ENCODE data around the gene GRXCR2. TPM values are rescaled to one million over a fixed set of nuclear protein-coding genes. Genes with fewer than 3 reads are reported as not detected.
A peak's percentile ranks its signal among the peaks of the same experiment; 100 is the strongest.

Gene GRXCR2
- total RNA-seq, 1 experiment from 2014 or later = not detected

DNA sequence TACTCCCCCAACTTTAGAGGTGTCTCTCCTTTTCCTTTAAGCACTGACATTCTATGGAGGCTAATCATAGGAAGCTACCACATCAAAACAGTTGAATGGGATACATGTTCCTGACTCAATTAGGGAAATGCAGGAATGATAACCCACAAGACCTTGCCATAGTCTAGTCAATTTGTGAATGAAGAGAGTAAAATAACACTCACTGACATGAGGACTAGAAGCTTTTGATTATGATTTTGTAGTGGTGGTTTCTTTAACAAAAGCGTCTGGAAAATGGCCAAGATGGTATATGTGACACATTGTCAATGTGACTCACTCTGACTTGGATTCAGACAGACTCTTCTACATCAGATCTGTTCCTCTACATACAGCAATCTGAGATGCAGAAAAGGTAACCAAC is 24.0 kb downstream of the GRXCR2 start:
- in situ Hi-C loops (cut with HindIII; ENCODE audit: low pct_unique_long_range_greater_than_20kb, low sequenced_read_pairs) (no loop called here), intact Hi-C loops (cut with micrococcal nuclease; ENCODE audit: unreplicated experiment) (no loop called here)
- ATAC-seq (peak; percentile 72; the same call in 1 of the 2 replicates), DNase-seq (ENCODE audit: low read depth, low spot score) (no peak)
- ChIA-PET CTCF (no interaction called here), POLR2A (interaction anchor here (0.5 kb wide), 1 partner anchor 43 kb away, joined by 3 read pairs; no protein-coding TSS in a partner anchor)
- no peaks in the 10 kb centered on the region for H3K36me3 ChIP-seq (ENCODE audit: control insufficient read depth, insufficient read depth, low read length)
- H3K27me3 ChIP-seq (ENCODE audit: control insufficient read depth, insufficient read depth, low read length) = no peaks in the 10 kb centered on the region
- no peak overlapping the region for H3K27ac ChIP-seq (ENCODE audit: low read length)
- no peaks in the 10 kb centered on the region for H3K9me3 ChIP-seq (ENCODE audit: control insufficient read depth, insufficient read depth, low read depth, low read length)
- H3K4me1 ChIP-seq (ENCODE audit: control insufficient read depth, insufficient read depth, low read length) = peaks cover 6% of the 10 kb centered on the region; the same call in 1 of the 2 replicates
- BruUV-seq (replicated peaks) = no TSS peak
- no peak overlapping the region for H3K4me3 ChIP-seq (ENCODE audit: low read depth in 2 of 2, low read length in 2 of 2)
- TF ChIP-seq, protein P1, sequence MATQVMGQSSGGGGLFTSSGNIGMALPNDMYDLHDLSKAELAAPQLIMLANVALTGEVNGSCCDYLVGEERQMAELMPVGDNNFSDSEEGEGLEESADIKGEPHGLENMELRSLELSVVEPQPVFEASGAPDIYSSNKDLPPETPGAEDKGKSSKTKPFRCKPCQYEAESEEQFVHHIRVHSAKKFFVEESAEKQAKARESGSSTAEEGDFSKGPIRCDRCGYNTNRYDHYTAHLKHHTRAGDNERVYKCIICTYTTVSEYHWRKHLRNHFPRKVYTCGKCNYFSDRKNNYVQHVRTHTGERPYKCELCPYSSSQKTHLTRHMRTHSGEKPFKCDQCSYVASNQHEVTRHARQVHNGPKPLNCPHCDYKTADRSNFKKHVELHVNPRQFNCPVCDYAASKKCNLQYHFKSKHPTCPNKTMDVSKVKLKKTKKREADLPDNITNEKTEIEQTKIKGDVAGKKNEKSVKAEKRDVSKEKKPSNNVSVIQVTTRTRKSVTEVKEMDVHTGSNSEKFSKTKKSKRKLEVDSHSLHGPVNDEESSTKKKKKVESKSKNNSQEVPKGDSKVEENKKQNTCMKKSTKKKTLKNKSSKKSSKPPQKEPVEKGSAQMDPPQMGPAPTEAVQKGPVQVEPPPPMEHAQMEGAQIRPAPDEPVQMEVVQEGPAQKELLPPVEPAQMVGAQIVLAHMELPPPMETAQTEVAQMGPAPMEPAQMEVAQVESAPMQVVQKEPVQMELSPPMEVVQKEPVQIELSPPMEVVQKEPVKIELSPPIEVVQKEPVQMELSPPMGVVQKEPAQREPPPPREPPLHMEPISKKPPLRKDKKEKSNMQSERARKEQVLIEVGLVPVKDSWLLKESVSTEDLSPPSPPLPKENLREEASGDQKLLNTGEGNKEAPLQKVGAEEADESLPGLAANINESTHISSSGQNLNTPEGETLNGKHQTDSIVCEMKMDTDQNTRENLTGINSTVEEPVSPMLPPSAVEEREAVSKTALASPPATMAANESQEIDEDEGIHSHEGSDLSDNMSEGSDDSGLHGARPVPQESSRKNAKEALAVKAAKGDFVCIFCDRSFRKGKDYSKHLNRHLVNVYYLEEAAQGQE (IDR thresholded peaks at IDR 0.05; ENCODE audit: insufficient read depth in 1 of 2, low read depth in 2 of 2, low read length in 1 of 2) = no peak
- TF ChIP-seq, protein P2, sequence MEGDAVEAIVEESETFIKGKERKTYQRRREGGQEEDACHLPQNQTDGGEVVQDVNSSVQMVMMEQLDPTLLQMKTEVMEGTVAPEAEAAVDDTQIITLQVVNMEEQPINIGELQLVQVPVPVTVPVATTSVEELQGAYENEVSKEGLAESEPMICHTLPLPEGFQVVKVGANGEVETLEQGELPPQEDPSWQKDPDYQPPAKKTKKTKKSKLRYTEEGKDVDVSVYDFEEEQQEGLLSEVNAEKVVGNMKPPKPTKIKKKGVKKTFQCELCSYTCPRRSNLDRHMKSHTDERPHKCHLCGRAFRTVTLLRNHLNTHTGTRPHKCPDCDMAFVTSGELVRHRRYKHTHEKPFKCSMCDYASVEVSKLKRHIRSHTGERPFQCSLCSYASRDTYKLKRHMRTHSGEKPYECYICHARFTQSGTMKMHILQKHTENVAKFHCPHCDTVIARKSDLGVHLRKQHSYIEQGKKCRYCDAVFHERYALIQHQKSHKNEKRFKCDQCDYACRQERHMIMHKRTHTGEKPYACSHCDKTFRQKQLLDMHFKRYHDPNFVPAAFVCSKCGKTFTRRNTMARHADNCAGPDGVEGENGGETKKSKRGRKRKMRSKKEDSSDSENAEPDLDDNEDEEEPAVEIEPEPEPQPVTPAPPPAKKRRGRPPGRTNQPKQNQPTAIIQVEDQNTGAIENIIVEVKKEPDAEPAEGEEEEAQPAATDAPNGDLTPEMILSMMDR (IDR thresholded peaks at IDR 0.05) = no peak
- TF ChIP-seq TCF7L2 (IDR thresholded peaks at IDR 0.05; ENCODE audit: low read depth, low read length) = no peak
- no peak for TF ChIP-seq POLR2AphosphoS5 (IDR thresholded peaks at IDR 0.05; ENCODE audit: low read depth, low read length)
- no peak for TF ChIP-seq SIN3A (IDR thresholded peaks at IDR 0.05; ENCODE audit: borderline replicate concordance, insufficient read depth, low read depth, low read length)

DNA sequence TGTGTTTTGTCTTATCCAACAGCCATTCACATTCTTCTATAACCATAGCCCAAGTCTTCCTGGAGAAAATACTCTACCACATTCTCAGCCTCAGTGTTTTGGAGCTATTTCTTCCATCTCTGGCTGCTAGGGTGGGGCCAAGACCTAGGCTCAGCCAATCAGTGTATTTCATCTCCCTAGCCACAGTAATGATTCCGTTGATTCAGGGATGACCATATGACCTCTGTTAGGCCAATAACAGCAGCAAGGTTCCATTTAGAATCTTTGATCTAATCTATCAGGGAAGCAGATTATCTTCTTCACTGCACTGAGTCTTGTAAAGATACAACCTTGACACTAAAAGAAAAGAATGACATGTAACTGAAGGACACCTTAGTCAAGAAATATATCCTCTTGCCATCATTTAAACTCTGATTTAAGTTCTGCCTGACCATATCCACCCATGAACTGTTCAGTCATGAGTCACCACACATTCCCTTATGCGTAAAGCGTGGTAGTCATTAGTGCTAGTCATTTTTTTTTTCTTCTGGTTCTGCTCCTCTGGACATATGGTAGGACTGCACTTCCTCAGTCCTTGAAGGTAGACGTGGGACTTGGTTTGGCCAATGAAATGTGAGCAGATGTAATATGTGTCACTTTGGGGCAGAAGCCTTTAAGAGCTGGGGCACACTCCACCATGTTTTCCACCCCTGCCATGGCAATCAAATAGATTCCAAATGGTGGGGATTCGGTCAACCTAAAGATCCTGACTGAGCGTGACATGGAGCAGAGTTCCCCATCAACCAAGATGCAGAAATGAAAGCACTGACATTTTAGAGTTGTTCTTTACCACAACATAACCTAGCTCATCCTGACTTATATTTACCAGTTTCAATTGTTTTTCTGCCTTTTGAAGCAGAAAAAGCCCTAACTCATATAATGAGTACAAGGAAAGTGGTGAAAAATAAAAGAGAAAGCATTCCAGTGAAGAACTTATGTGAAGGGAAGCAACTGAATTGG is 25.0 kb downstream of the GRXCR2 start:
- TF ChIP-seq, protein P1 (IDR thresholded peaks at IDR 0.05; ENCODE audit: insufficient read depth in 1 of 2, low read depth in 2 of 2, low read length in 1 of 2) = no peak
- TF ChIP-seq POLR2AphosphoS5 (IDR thresholded peaks at IDR 0.05; ENCODE audit: low read depth, low read length) (no peak), TCF7L2 (IDR thresholded peaks at IDR 0.05; ENCODE audit: low read depth, low read length) (no peak), SIN3A (IDR thresholded peaks at IDR 0.05; ENCODE audit: borderline replicate concordance, insufficient read depth, low read depth, low read length) (no peak)
- TF ChIP-seq, protein P2 (IDR thresholded peaks at IDR 0.05) = no peak
- ATAC-seq (peak; percentile 56; the same call in 1 of the 2 replicates), DNase-seq (ENCODE audit: low read depth, low spot score) (no peak)
- H3K36me3 ChIP-seq (ENCODE audit: control insufficient read depth, insufficient read depth, low read length) = no peaks in the 10 kb centered on the region
- BruUV-seq (replicated peaks) = no TSS peak
- no peaks in the 10 kb centered on the region for H3K27me3 ChIP-seq (ENCODE audit: control insufficient read depth, insufficient read depth, low read length)
- H3K4me1 ChIP-seq (ENCODE audit: control insufficient read depth, insufficient read depth, low read length) = peaks cover 4% of the 10 kb centered on the region; the same call in 1 of the 2 replicates
- intact Hi-C loops (cut with micrococcal nuclease; ENCODE audit: unreplicated experiment) = no loop called here
- no peaks in the 10 kb centered on the region for H3K9me3 ChIP-seq (ENCODE audit: control insufficient read depth, insufficient read depth, low read depth, low read length)
- in situ Hi-C loops (cut with HindIII; ENCODE audit: low pct_unique_long_range_greater_than_20kb, low sequenced_read_pairs) = no loop called here
- ChIA-PET CTCF (interaction anchor here (0.7 kb wide), 1 partner anchor 11 kb away, joined by 13 read pairs; no protein-coding TSS in a partner anchor), POLR2A (no interaction called here)
- no peak overlapping the region for H3K27ac ChIP-seq (ENCODE audit: low read length)
- no peak overlapping the region for H3K4me3 ChIP-seq (ENCODE audit: low read depth in 2 of 2, low read length in 2 of 2)
